Gastrocnemius medialis (tissue), 4 donors: ENCODE measurements around the gene ARID5B. TPM values are rescaled to one million over a fixed set of nuclear protein-coding genes. Genes with fewer than 3 reads are reported as not detected.

Experiments used
- ATAC-seq, 2 donors: fragments of 150-250 bp; one replicate each; pipeline ENCODE4 v1.9.1; 2016
- DNase-seq, 2 donors: peaks; one replicate each; pipeline ENCODE4 v3.0.0-alpha.2; 2019
- H3K27ac ChIP-seq, 4 donors: fragments of 200-600 bp; sonication (generic); 1 replicate in 1 of 4; 2 replicates in 3 of 4; pipeline ENCODE4 v1.5.1; 2016 to 2018; ENCODE audit warnings: mild to moderate bottlenecking in 2 of 4, moderate library complexity in 1 of 4
- H3K27me3 ChIP-seq, 3 donors: fragments of 200-600 bp; sonication (generic) in 2 of 3; 1 replicate in 1 of 3; 2 replicates in 2 of 3; pipeline versions ENCODE4 v1.5.1 to v1.6.0; 2016 to 2019; ENCODE audit warnings: mild to moderate bottlenecking in 1 of 3, moderate library complexity in 1 of 3
- H3K36me3 ChIP-seq, 2 donors: fragments of 200-600 bp; sonication (generic) in 1 of 2; one replicate each; pipeline ENCODE4 v1.5.1; 2017 to 2018
- H3K4me1 ChIP-seq, 2 donors: fragments of 200-600 bp; sonication (generic) in 1 of 2; one replicate each; pipeline ENCODE4 v1.5.1; 2016 to 2017; ENCODE audit warnings: mild to moderate bottlenecking in 2 of 2
- H3K4me3 ChIP-seq, 4 donors: fragments of 200-600 bp; sonication (generic) in 3 of 4; 1 replicate in 1 of 4; 2 replicates in 3 of 4; pipeline ENCODE4 v1.5.1; 2016 to 2019; ENCODE audit warnings: mild to moderate bottlenecking in 2 of 4
- H3K9me3 ChIP-seq, 3 donors: fragments of 200-600 bp; sonication (generic) in 2 of 3; 1 replicate in 1 of 3; 2 replicates in 2 of 3; pipeline ENCODE4 v1.5.1; 2016 to 2019
- CTCF ChIP-seq, 5 experiments: fragments of 450-650 bp in 3 of 5; fragments of 200-600 bp in 2 of 5; sonication (generic) in 2 of 5; IDR thresholded peaks in 4 of 5; conservative IDR thresholded peaks in 1 of 5; 1 replicate in 4 of 5; 2 replicates in 1 of 5; pipeline ENCODE4 v1.5.1; 2016 to 2019; ENCODE audit warnings: antibody characterized with exemption in 5 of 5, mild to moderate bottlenecking in 3 of 5, moderate library complexity in 3 of 5
- POLR2A ChIP-seq, 2 donors: fragments of 450-650 bp; IDR thresholded peaks; one replicate each; pipeline ENCODE4 v1.6.1; 2017; ENCODE audit warnings: antibody characterized with exemption in 2 of 2, mild to moderate bottlenecking in 2 of 2, moderate library complexity in 2 of 2
- in situ Hi-C, 4 donors: fragments of 200-750 bp; cut with MboI; loops; one replicate each; pipeline versions ENCODE4 v1.15.0 to v1.8.0; 2017; ENCODE audit warnings: low sequenced_read_pairs in 4 of 4
- intact Hi-C: fragments of 100-400 bp; cut with DNase I; formaldehyde crosslinking; loops from one replicate; pipeline ENCODE4 v1.15.1; 2023; ENCODE audit warnings: low total_unique reads
- total RNA-seq, 4 donors: library from RNA; depleted of rRNA; stranded (reverse); fragments of >200 nt; gene quantifications; one replicate each; pipeline versions ENCODE4 v1.1.0 to v1.2.3, GENCODE V29; 2016

The ARID5B gene
- total RNA-seq, 4 donors from 2014 or later: 156 to 512 (median 263) TPM

- no peaks in the 10 kb centered on the region for H3K9me3 ChIP-seq
- ATAC-seq (no peak), DNase-seq (no peak)
- no peak for TF ChIP-seq CTCF (IDR thresholded peaks at IDR 0.05 in 4 of 5, conservative IDR thresholded peaks at IDR 0.05 in 1 of 5)
- no peak for TF ChIP-seq POLR2A (IDR thresholded peaks at IDR 0.05)
- in situ Hi-C loops: loop anchor here in 2 of 4 donors (25.0 kb wide), 1 partner anchor 384 kb away; the partner anchor contains the start of gene RTKN2 (in 2 of the 2)
- H3K4me1 ChIP-seq: no peaks in the 10 kb centered on the region
- intact Hi-C loops: no loop called here
- no peaks in the 10 kb centered on the region for H3K27me3 ChIP-seq
- H3K27ac ChIP-seq: no peak overlapping the region
- H3K36me3 ChIP-seq: no peaks in the 10 kb centered on the region
- no peak overlapping the region for H3K4me3 ChIP-seq
Measured at GRCh38 chr10:61877887-61878739, 23.4 kb upstream of the ARID5B start.

GRCh38 chr10:61878740-61879068 is 22.8 kb upstream of the ARID5B start:
- Histone ChIP-seq H3K27ac (no peak overlapping the region), H3K4me3 (no peak overlapping the region), H3K36me3 (no peaks in the 10 kb centered on the region), H3K27me3 (no peaks in the 10 kb centered on the region), H3K4me1 (no peaks in the 10 kb centered on the region), H3K9me3 (no peaks in the 10 kb centered on the region)
- ATAC-seq: no peak
- in situ Hi-C loops: loop anchor here in 2 of 4 donors (25.0 kb wide), 1 partner anchor 384 kb away; the partner anchor contains the start of gene RTKN2 (in 2 of the 2)
- TF ChIP-seq CTCF (IDR thresholded peaks at IDR 0.05 in 4 of 5, conservative IDR thresholded peaks at IDR 0.05 in 1 of 5) (no peak), POLR2A (IDR thresholded peaks at IDR 0.05) (no peak)
- intact Hi-C loops: no loop called here
- DNase-seq: no peak

- no peak for TF ChIP-seq CTCF (IDR thresholded peaks at IDR 0.05 in 4 of 5, conservative IDR thresholded peaks at IDR 0.05 in 1 of 5)
- no peak for TF ChIP-seq POLR2A (IDR thresholded peaks at IDR 0.05)
- in situ Hi-C loops (loop anchor here in 2 of 4 donors (25.0 kb wide), 1 partner anchor 380 kb away; the partner anchor contains the start of gene RTKN2 (in 2 of the 2)), intact Hi-C loops (no loop called here)
- Histone ChIP-seq H3K4me3 (no peak overlapping the region), H3K27ac (no peak overlapping the region), H3K36me3 (no peaks in the 10 kb centered on the region), H3K9me3 (no peaks in the 10 kb centered on the region), H3K4me1 (no peaks in the 10 kb centered on the region), H3K27me3 (no peaks in the 10 kb centered on the region)
- ATAC-seq (no peak), DNase-seq (no peak)
Measured at GRCh38 chr10:61882621-61883370, 18.7 kb upstream of the ARID5B start.

- DNase-seq: no peak
- Histone ChIP-seq H3K27ac (no peak overlapping the region), H3K4me3 (no peak overlapping the region), H3K4me1 (no peaks in the 10 kb centered on the region), H3K9me3 (no peaks in the 10 kb centered on the region), H3K36me3 (no peaks in the 10 kb centered on the region), H3K27me3 (no peaks in the 10 kb centered on the region)
- intact Hi-C loops: no loop called here
- TF ChIP-seq POLR2A (IDR thresholded peaks at IDR 0.05): no peak
- no peak for TF ChIP-seq CTCF (IDR thresholded peaks at IDR 0.05 in 4 of 5, conservative IDR thresholded peaks at IDR 0.05 in 1 of 5)
- in situ Hi-C loops: loop anchor here in 2 of 4 donors (25.0 kb wide), 1 partner anchor 379 kb away; the partner anchor contains the start of gene RTKN2 (in 2 of the 2)
- ATAC-seq: no peak
Measured at GRCh38 chr10:61883371-61884025, 18.0 kb upstream of the ARID5B start.
